GM18520 (cell line): ENCODE measurements around the gene ST6GAL1.
"Not testable (repeated sequence)": the region's sequence is repeated elsewhere in the genome, so short reads cannot be mapped to it uniquely, and the experiment has no call there.

Experiments used
- ATAC-seq: cut with Tn5 transposase; IDR thresholded peaks from one replicate; pipeline ENCODE4 v1.9.1; 2021; ENCODE audit not compliant: unreplicated experiment

The ST6GAL1 gene

GRCh38 chr3:186991470-186991869, 61.1 kb downstream of the ST6GAL1 start:
- no peak for ATAC-seq

GRCh38 chr3:186992096-186992495, 61.8 kb downstream of the ST6GAL1 start:
- ATAC-seq, result not testable (repeated sequence)

DNA sequence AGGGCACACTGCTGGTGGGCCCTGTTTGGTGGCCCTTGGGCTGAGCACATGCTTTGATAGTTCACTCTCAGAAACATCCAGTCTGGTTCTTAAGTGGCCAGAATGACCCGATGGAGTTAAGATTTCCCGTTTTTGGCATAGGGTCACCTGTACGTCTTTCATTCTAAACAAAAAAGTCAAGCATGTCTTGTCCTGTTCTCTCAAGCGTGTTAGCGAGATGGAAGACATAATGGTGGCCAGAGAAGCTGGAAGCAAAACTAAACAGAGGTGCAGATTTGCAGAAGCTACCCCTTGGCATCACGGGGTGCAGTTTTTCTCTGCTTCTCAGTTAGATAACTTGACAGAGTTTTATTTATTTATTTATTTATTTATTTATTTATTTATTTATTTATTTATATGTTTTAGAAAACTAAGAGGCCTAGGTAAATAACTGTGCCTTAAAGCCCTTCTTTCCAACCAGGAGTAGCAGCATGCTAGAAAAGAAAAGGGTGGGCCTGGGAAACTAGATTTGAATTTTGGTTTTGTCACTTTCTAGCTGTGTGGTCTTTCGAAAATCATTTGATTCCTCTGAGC, 63.0 kb downstream of the ST6GAL1 start:
- no peak for ATAC-seq

GRCh38 chr3:186994000-186994955, 64.0 kb downstream of the ST6GAL1 start:
- ATAC-seq, result peak; percentile 40

DNA sequence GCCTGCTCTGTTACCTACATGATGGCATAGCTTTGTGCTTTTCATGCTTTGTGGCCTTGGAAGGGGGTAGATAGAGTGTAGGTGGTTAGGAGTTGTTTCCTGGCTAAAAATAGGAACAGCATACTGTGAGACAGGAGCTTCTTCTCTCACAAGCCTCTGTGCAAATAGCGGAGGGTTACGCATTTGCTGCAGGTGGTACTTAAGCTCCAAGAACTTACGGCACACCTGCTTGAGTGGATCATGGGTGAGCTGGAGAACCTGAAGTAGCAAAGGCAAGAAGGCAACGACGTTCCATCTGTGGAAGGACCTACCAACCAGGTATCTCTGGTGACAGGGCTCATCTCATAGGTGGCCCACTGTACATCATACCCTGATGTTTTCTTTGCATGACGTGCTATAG, 66.0 kb downstream of the ST6GAL1 start:
- no peak for ATAC-seq

- ATAC-seq, result no peak
Observed at GRCh38 chr3:186997061-186997460, 66.7 kb downstream of the ST6GAL1 start.

DNA sequence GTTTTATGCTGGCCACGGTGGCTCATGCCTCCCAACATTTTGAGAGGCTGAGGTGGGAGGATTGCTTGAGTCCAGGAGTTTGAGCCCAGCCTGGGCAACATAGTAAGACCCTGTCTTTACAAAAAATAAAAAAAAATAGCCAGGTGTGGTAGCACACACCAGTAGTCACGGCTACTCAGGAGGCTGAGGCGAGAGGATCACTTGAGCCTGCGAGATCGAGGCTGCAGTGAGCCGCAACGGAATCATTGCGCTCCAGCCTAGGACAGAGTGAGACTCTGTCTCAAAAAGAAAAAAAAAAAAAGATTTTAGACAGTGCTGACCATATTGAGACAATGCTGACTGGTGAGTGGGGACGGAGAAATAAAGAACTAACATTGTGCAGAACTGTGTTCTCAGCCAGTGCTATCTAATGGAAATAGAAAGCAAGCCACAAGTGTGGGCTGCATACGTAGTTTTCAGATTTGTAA, 67.2 kb downstream of the ST6GAL1 start:
- ATAC-seq, result no peak

- ATAC-seq, result no peak
Observed at GRCh38 chr3:186998937-186999368, 68.6 kb downstream of the ST6GAL1 start.

GRCh38 chr3:187000711-187001151, 70.4 kb downstream of the ST6GAL1 start:
- ATAC-seq, result peak; percentile 84

GRCh38 chr3:187002915-187003314, 72.6 kb downstream of the ST6GAL1 start:
- ATAC-seq, result no peak

DNA sequence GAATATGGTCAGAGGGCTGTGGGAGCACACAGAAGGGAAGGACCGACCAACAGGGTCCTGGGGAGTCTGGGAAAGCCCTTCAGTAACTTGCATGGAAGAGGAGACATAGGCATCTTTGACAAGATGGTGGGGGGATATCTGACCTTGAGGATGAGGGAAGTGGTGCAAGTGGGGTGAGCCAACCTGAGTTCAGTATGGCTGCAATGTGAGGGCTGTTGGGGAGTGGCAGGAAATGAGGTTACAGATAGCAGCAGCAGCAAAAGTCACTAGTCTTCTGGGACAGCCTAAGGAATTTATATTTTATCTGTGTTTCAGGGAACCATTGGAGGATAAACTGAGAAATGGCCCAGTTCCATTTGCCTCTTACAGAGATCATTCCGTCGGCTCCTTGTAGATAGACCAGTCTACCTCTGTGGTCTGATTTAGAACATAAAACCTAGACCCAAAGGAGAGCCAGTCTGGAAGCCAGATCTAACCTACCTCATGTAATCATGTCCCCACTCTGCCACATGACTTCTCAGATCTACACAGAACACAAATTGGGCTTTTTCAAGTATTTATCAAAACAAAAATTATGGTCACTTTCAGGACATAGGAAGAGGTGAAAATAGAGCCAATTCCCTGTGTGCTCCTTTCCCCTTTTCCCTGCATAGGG, 75.6 kb downstream of the ST6GAL1 start:
- no peak for ATAC-seq

- no peak for ATAC-seq
Observed at GRCh38 chr3:187006864-187007630, 76.7 kb downstream of the ST6GAL1 start.

- not testable (repeated sequence) for ATAC-seq
Observed at GRCh38 chr3:187010382-187010781, 80.1 kb downstream of the ST6GAL1 start.

DNA sequence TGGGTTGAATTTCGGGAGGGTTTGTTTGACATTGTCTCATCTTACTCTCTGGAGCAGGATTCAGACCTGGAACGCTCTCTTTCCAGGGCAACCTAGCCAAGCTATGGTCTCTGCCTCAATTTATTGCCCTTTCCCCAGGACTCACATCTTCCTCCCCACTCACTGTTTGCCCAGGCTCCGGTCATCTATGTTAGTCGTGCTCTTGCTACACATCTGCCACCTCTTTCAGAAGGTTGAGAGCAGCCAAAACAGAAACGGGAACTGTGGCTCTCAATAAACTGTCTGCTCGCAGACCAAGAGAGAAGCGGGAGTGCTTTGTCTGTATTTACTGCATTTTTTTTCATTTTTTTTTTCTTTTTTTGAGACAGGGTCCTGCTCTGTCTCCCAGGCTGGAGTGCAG, 81.6 kb downstream of the ST6GAL1 start:
- no peak for ATAC-seq

DNA sequence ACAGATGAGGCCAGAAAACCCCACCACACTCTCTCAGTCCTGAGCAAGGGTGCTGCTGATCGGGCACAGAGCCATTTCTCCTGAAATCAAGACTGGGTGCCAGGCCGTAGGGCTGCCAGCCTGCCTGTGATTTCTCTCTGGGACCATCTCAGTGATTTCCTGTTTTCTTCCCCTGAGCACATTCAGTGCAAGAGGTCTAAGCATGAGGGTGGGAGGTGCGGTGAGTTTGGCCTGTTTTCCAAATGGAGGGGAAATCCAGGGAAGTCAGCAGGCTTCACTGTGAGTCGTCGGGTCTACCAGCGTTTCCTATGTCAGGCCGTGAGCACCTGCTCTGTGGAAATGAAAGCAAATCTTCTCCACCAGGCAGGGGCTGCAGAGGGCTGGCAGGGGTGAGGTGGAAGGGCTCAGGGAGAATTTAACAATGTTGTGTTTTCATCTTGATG, 82.3 kb downstream of the ST6GAL1 start:
- ATAC-seq, result no peak

DNA sequence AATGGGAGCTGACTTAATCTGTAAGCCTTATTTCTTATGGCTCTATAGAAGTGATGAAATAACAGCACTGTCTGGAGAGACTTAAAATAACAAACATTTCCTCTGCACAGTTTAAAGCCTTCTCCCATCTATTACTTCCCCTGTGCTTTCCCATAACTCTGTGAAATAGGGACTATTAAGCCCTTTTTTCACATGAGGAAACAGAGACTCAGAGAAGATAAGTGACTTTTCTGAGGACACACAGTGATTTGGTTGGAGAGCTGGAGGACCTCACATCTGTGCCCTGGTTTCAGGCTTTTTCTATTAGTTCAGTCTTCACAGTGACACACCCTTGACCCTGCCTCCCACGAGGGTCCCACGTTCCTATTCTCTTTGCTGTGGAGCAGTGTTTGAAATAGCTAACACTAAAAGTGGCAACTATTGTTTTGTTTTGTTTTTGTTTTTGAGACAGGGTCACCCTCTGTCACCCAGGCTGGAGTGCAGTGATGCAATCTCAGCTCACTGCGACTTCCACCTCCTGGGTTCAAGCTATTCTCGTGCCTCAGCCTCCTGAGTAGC, 82.9 kb downstream of the ST6GAL1 start:
- ATAC-seq, result no peak

- ATAC-seq, result no peak
Observed at GRCh38 chr3:187014417-187014864, 84.1 kb downstream of the ST6GAL1 start.

DNA sequence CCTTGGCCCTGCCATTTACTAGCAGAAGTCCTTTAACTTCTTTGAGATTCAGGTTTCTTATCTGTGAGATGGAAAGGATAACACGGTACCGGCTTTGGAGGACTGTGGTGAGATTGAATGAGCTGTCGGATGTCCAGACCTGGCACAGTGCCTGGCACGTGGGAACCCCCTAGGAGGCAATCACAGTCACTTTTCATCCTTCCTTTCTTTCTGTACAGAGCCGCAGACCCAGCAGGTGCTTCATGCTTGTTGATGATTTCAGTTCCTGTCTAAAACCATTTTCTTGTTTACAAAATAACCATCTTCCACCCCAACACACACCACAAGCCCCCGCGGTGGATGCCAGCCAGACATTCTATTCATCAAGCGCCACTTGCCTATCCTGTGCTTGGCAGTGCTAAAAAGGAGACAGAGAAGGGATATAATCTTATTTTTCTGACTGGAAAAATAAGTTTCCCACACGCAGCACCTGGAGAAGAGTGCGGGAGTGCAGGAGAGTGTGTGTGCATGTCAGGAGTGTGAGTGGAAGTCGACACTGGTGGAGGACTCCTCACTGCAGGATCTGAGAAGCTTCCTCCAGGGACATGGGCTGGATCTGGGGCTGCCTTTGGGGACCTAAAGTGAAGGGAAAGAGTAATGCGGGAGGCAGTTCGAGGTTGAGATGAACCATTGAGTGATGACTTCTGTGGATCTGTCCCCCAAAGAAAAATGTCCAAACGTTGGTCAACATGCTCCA, 85.7 kb downstream of the ST6GAL1 start:
- peak; percentile 77 for ATAC-seq

DNA sequence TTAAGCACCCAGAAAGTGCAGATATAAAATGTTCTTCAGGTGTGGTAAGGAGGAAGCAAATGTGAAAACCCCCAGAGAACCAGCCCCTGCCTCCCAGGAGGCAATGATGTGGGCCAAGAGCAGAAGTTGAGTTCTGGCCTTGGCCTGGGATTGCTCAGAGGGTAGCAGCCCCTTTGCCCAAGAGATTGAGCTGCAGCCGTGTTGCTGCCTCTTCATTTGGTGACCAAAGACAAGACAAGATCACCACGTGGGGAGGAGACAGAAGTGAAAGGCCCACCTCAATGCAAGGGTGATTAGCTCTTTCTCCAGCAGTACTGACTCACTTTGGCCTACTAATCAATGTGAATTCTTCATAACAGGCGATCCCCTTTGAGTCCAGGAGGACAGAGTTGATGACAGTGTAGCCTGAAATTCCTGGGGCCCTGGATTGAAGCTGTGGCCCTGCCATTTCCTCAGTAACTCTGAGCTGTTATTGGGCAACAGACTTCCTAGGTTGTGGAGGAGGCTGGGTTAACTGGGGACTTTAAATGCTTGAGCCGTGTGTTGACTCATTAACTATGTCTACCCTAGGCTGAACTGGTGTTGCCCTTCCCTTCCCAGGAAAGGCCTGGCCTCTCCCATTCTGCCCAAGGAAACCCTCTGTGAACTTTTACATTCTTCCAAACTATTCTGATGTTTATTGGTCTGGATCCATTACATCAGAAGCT, 86.5 kb downstream of the ST6GAL1 start:
- no peak for ATAC-seq
